Psoas muscle (tissue), 8 donors: ENCODE data around the gene CA7. TPM values are rescaled to one million over a fixed set of nuclear protein-coding genes. Genes with fewer than 3 reads are reported as not detected.

ENCODE experiments used
- ATAC-seq, 4 donors: fragments of 200-7000 bp; cut with Tn5 transposase; one replicate each; pipeline ENCODE4 v1.9.1; 2020; ENCODE audit warnings: moderate library complexity in 3 of 4, mild to moderate bottlenecking in 2 of 4
- DNase-seq, 2 donors: peaks; one replicate each; pipeline ENCODE4 v3.0.0-alpha.2; 2020
- H3K27ac ChIP-seq: fragments of 200-600 bp; one replicate; pipeline ENCODE4 v1.8.0; 2022
- H3K27me3 ChIP-seq, 3 donors: fragments of 200-600 bp in 1 of 3; one replicate each; pipeline versions ENCODE4 v1.6.1 to v1.8.0; 2013 to 2022; ENCODE audit warnings: low read length in 2 of 3, mild to moderate bottlenecking in 2 of 3, moderate library complexity in 1 of 3; ENCODE audit not compliant: insufficient read depth in 3 of 3
- H3K36me3 ChIP-seq, 2 donors: fragments of 200-600 bp in 1 of 2; one replicate each; pipeline versions ENCODE4 v1.6.1 to v1.8.0; 2013 to 2022; ENCODE audit warnings: low read depth in 1 of 2, mild to moderate bottlenecking in 1 of 2, moderate library complexity in 1 of 2; ENCODE audit not compliant: insufficient read depth in 1 of 2
- H3K4me1 ChIP-seq: fragments of 200-600 bp; one replicate; pipeline ENCODE4 v1.8.0; 2022
- H3K4me3 ChIP-seq: fragments of 200-600 bp; one replicate; pipeline ENCODE4 v1.8.0; 2022; ENCODE audit warnings: mild to moderate bottlenecking
- H3K9me3 ChIP-seq: fragments of 200-600 bp; one replicate; pipeline ENCODE4 v1.8.0; 2022
- CTCF ChIP-seq: fragments of 200-600 bp; IDR thresholded peaks from one replicate; pipeline ENCODE4 v1.8.0; 2022; ENCODE audit warnings: antibody characterized with exemption
- WGBS, 3 donors: extraction: QIAGEN DNeasy Blood & Tissue Kit; methylation state at CpG; one replicate each; pipeline versions ENCODE4 v1.1.6 to v1.1.7; 2013; 5-methylcytosine and 5-hydroxymethylcytosine counted together
- intact Hi-C, 2 donors: fragments of 100-400 bp; cut with DNase I; formaldehyde crosslinking; loops; one replicate each; pipeline versions ENCODE4 v1.11.0 to v1.14.2; 2022
- polyA plus RNA-seq, 3 donors: library from polyadenylated mRNA; stranded (reverse); fragments of 200-250 nt; gene quantifications; one replicate each; pipeline ENCODE4 v1.2.3, GENCODE V29; 2013
- total RNA-seq, 4 donors: library from RNA; stranded (reverse); fragmentation: NEBNext Ultra II Directional in 2 of 4; extraction: Animal tissue kit (Norgen Biotek cat#: 25700) in 2 of 4; gene quantifications; one replicate each; pipeline versions ENCODE4 v1.2.1 to v1.2.4, GENCODE V29; 2021 to 2023
- donor health status: healthy with polysubstance abuse.
- donor health status: DM: no; HTN: no; CAD: no; lungs with moderate emphysema.
- donor health status: Bipolar disorder and iron deficiency.
- donor health status: healthy.
- donor health status: DM: yes; HTN: yes; CAD: no.
- donor health status: DM: no; HTN: no; CAD: no.
- donor health status: DM: no; HTN: no; CAD: no.
- donor health status: DM: yes; HTN: yes; CAD: no.

The CA7 gene
- total and polyA plus RNA-seq, 7 donors: 0.05 TPM; not detected in 6

DNA sequence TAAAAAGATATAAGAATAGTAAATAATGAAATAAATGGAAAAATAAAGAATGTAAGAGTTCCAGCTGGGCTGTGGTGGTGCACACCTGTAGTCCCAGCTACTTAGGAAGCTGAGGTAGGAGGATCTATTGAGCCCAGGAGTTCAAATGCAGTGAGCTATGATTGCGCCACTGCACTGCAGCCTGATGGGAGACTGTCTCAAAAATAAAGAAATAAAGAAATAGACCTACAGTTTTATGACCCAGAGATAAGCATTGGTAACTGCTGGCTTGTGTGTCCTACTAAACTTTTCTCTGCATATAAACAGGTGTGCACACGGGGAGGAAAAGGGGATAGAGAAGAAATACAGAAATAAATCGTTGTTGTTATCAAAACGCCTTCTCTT lies 28.3 kb downstream of the CA7 start:
- H3K9me3 ChIP-seq: no peaks in the 10 kb centered on the region
- peak overlapping the region; percentile 61 for H3K4me3 ChIP-seq
- no peak for TF ChIP-seq CTCF
- WGBS, 3 donors: 61 to 68% (median 62%) methylated on average over 4 of the region's 4 CpGs
- no peak for ATAC-seq
- peak overlapping the region; percentile 21 for H3K27ac ChIP-seq
- peaks cover 4% of the 10 kb centered on the region for H3K4me1 ChIP-seq
- intact Hi-C loops: loop anchor here in 1 of 2 donors (5.0 kb wide), 2 partner anchors 220 to 465 kb away; no protein-coding TSS in a partner anchor
- DNase-seq: no peak
- no peaks in the 10 kb centered on the region for H3K36me3 ChIP-seq
- no peaks in the 10 kb centered on the region for H3K27me3 ChIP-seq

GRCh38 chr16:66872943-66873684 lies 28.9 kb downstream of the CA7 start:
- peak; percentile 92 to 97 (median 94) for ATAC-seq
- H3K9me3 ChIP-seq: no peaks in the 10 kb centered on the region
- H3K27ac ChIP-seq: peak overlapping the region; percentile 21
- DNase-seq: peak; percentile 93 to 94
- H3K4me1 ChIP-seq: peaks cover 4% of the 10 kb centered on the region
- 4 to 6% (median 5%) methylated on average over 39 of the region's 39 CpGs for WGBS, 3 donors
- peak; percentile 91 for TF ChIP-seq CTCF
- H3K36me3 ChIP-seq: no peaks in the 10 kb centered on the region
- intact Hi-C loops: loop anchor here in 1 of 2 donors (5.0 kb wide), 2 partner anchors 221 to 466 kb away; no protein-coding TSS in a partner anchor
- no peaks in the 10 kb centered on the region for H3K27me3 ChIP-seq
- peak overlapping the region; percentile 61 for H3K4me3 ChIP-seq

DNA sequence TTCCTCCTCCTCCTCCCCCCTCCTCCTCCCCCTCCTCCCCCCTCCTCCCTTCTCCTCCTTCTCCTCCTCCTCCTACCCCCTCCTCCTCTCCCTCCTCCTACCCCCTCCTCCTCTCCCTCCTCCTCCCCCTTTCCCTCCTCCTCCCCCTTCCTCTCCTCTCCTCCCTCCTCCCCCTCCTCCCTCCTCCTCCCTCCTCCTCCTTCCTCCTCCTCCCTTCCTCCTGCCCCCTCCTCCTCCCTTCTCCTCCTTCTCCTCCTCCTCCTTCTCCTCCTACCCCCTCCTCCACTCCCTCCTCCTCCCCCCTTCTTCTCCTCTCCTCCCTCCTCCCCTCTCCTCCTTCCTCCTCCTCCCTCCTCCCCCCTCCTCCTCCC lies 29.5 kb downstream of the CA7 start:
- no peak for TF ChIP-seq CTCF
- no peaks in the 10 kb centered on the region for H3K27me3 ChIP-seq
- peaks cover 4% of the 10 kb centered on the region for H3K4me1 ChIP-seq
- no peaks in the 10 kb centered on the region for H3K9me3 ChIP-seq
- intact Hi-C loops: loop anchor here in 1 of 2 donors (5.0 kb wide), 2 partner anchors 221 to 466 kb away; no protein-coding TSS in a partner anchor
- no peak for DNase-seq
- no peak for ATAC-seq
- no peaks in the 10 kb centered on the region for H3K36me3 ChIP-seq
- H3K4me3 ChIP-seq: no peak overlapping the region
- no peak overlapping the region for H3K27ac ChIP-seq

- WGBS, 3 donors: 72 to 80% (median 80%) methylated on average over 1 of the region's 1 CpG
- intact Hi-C loops: loop anchor here in 1 of 2 donors (5.0 kb wide), 2 partner anchors 222 to 467 kb away; no protein-coding TSS in a partner anchor
- ATAC-seq: no peak
- Histone ChIP-seq H3K9me3 (no peaks in the 10 kb centered on the region), H3K4me3 (no peak overlapping the region), H3K27ac (no peak overlapping the region), H3K36me3 (no peaks in the 10 kb centered on the region), H3K4me1 (peaks cover 4% of the 10 kb centered on the region), H3K27me3 (no peaks in the 10 kb centered on the region)
- TF ChIP-seq CTCF: no peak
- no peak for DNase-seq
Measured at GRCh38 chr16:66874079-66874775, 30.0 kb downstream of the CA7 start.
